H1 (cell line): ENCODE data around the gene PIGX. TPM values are rescaled to one million over a fixed set of nuclear protein-coding genes. Genes with fewer than 3 reads are reported as not detected.

Experiments used
- CTCF ChIA-PET: fragments of 300-600 bp; sonication (Branson Sonifier 250); formaldehyde crosslinking; loops from one replicate; lab custom pipeline; 2021; ENCODE audit not compliant: partially characterized antibody; lab: Charles Lee
- POLR2A ChIA-PET: fragments of 300-600 bp; sonication (Branson Sonifier 250); formaldehyde crosslinking; loops from one replicate; lab custom pipeline; 2021; ENCODE audit warnings: inconsistent platforms; ENCODE audit not compliant: partially characterized antibody; lab: Charles Lee
- DNase-seq, 2 experiments: peaks; one replicate each; pipeline versions ENCODE4 v3.0.0 to v3.0.0-alpha.2; 2010 to 2022; ENCODE audit warnings: low spot score in 2 of 2, low read depth in 1 of 2, mixed read lengths in 1 of 2
- FAIRE-seq: peaks from 2 replicates; lab custom pipeline; 2011; peaks lifted over from hg19 to GRCh38; lab: Jason Lieb, UNC
- H2AFZ ChIP-seq: 2 replicates; pipeline ENCODE4 v1.8.1; 2012; ENCODE audit warnings: low read length, inconsistent platforms
- H2AK5ac ChIP-seq: 2 replicates; pipeline ENCODE4 v1.6.1; 2013; ENCODE audit warnings: low read depth, low read length
- H2BK120ac ChIP-seq: replicated peaks from 2 replicates; pipeline ENCODE3; 2013; ENCODE audit warnings: low read depth, low read length, inconsistent platforms
- H2BK12ac ChIP-seq: 2 replicates; pipeline ENCODE4 v1.6.1; 2013; ENCODE audit warnings: low read depth, low read length
- H2BK15ac ChIP-seq: 2 replicates; pipeline ENCODE4 v1.6.1; 2013; ENCODE audit warnings: low read length
- H2BK20ac ChIP-seq: 2 replicates; pipeline ENCODE4 v1.6.1; 2013; ENCODE audit warnings: low read length
- H2BK5ac ChIP-seq: 2 replicates; pipeline ENCODE4 v1.6.1; 2013; ENCODE audit warnings: low read depth, low read length
- H3K14ac ChIP-seq: 2 replicates; pipeline ENCODE4 v1.6.1; 2013; ENCODE audit warnings: inconsistent platforms; ENCODE audit not compliant: insufficient read length
- H3K18ac ChIP-seq: 2 replicates; pipeline ENCODE4 v1.6.1; 2013; ENCODE audit warnings: low read length; ENCODE audit errors: extremely low read depth
- H3K23ac ChIP-seq: 2 replicates; pipeline ENCODE4 v1.6.1; 2013; ENCODE audit warnings: inconsistent platforms; ENCODE audit not compliant: insufficient read length
- H3K23me2 ChIP-seq: 2 replicates; pipeline ENCODE4 v1.6.1; 2013; ENCODE audit warnings: low read depth, low read length
- H3K27ac ChIP-seq: 2 replicates; pipeline ENCODE4 v1.6.1; 2011; ENCODE audit warnings: low read depth, low read length, inconsistent platforms
- H3K27me3 ChIP-seq, 4 experiments: replicated peaks in 1 of 4; 1 replicate in 1 of 4; 2 replicates in 3 of 4; pipeline versions ENCODE4 v1.6.1 to v1.8.1; 2011 to 2013; ENCODE audit warnings: low read length in 3 of 4, mild to moderate bottlenecking in 3 of 4, inconsistent platforms in 2 of 4, mixed read lengths in 2 of 4, moderate library complexity in 1 of 4; ENCODE audit not compliant: control insufficient read depth in 3 of 4, insufficient read depth in 3 of 4; ENCODE audit errors: extremely low read depth in 1 of 4
- H3K36me3 ChIP-seq, 4 experiments: 2 replicates each; pipeline versions ENCODE4 v1.6.1 to v1.8.1; 2011 to 2013; ENCODE audit warnings: mild to moderate bottlenecking in 4 of 4, low read length in 3 of 4, moderate library complexity in 2 of 4, control low read depth in 1 of 4, inconsistent platforms in 1 of 4; ENCODE audit not compliant: insufficient read depth in 4 of 4, control insufficient read depth in 2 of 4
- H3K4ac ChIP-seq: replicated peaks from 2 replicates; pipeline ENCODE3; 2013; ENCODE audit warnings: low read length, low read depth, mixed read lengths, inconsistent platforms; ENCODE audit not compliant: insufficient read length
- H3K4me1 ChIP-seq, 4 experiments: replicated peaks in 1 of 4; 1 replicate in 1 of 4; 2 replicates in 3 of 4; pipeline versions ENCODE4 v1.6.1 to v1.8.1; 2011 to 2013; ENCODE audit warnings: low read length in 3 of 4, inconsistent platforms in 2 of 4, mixed read lengths in 1 of 4; ENCODE audit not compliant: insufficient read depth in 4 of 4, control insufficient read depth in 3 of 4
- H3K4me2 ChIP-seq, 2 experiments: 2 replicates each; pipeline versions ENCODE4 v1.6.1 to v1.8.1; 2011 to 2013; ENCODE audit warnings: low read depth in 2 of 2, low read length in 2 of 2, control low read depth in 1 of 2, inconsistent platforms in 1 of 2, mild to moderate bottlenecking in 1 of 2; ENCODE audit not compliant: insufficient read depth in 1 of 2
- H3K4me3 ChIP-seq, 4 experiments: fragments of 200-600, 300-600 bp in 1 of 4; sonication (generic), shearing (Covaris generic), sonication (Bioruptor Twin) in 1 of 4; 2 replicates each; pipeline versions ENCODE4 v1.5.1 to v1.8.1; 2011 to 2016; ENCODE audit warnings: low read length in 4 of 4, low read depth in 3 of 4, control low read depth in 2 of 4, inconsistent platforms in 2 of 4, mild to moderate bottlenecking in 2 of 4, mixed read lengths in 1 of 4, moderate library complexity in 1 of 4; ENCODE audit not compliant: insufficient read depth in 2 of 4; ENCODE audit errors: extremely low read depth in 1 of 4
- H3K56ac ChIP-seq: replicated peaks from 2 replicates; pipeline ENCODE3; 2013; ENCODE audit warnings: low read depth, mild to moderate bottlenecking, mixed read lengths, low read length, inconsistent platforms; ENCODE audit not compliant: insufficient read length
- H3K79me1 ChIP-seq: 2 replicates; pipeline ENCODE4 v1.6.1; 2013; ENCODE audit warnings: low read depth, low read length, control low read depth
- H3K79me2 ChIP-seq, 2 experiments: 2 replicates each; pipeline versions ENCODE4 v1.6.1 to v1.8.1; 2012 to 2013; ENCODE audit warnings: low read length in 2 of 2, mild to moderate bottlenecking in 2 of 2, inconsistent platforms in 1 of 2; ENCODE audit not compliant: insufficient read depth in 2 of 2, control insufficient read depth in 1 of 2
- H3K9ac ChIP-seq, 4 experiments: replicated peaks in 1 of 4; 1 replicate in 1 of 4; 2 replicates in 3 of 4; pipeline versions ENCODE4 v1.6.1 to v1.8.1; 2011 to 2013; ENCODE audit warnings: low read depth in 3 of 4, low read length in 3 of 4, control low read depth in 2 of 4, mild to moderate bottlenecking in 2 of 4, moderate library complexity in 2 of 4, inconsistent platforms in 1 of 4; ENCODE audit errors: extremely low read depth in 1 of 4
- H3K9me3 ChIP-seq, 2 experiments: 2 replicates each; pipeline versions ENCODE4 v1.6.1 to v1.8.1; 2012 to 2013; ENCODE audit warnings: mild to moderate bottlenecking in 2 of 2, moderate library complexity in 2 of 2, control low read depth in 1 of 2, inconsistent platforms in 1 of 2, low read depth in 1 of 2, low read length in 1 of 2, mixed read lengths in 1 of 2; ENCODE audit not compliant: insufficient read depth in 2 of 2
- H4K20me1 ChIP-seq, 2 experiments: replicated peaks in 1 of 2; 2 replicates each; pipeline versions ENCODE3 to v1.8.1; 2011 to 2013; ENCODE audit warnings: inconsistent platforms in 2 of 2, low read length in 2 of 2, mild to moderate bottlenecking in 1 of 2; ENCODE audit not compliant: insufficient read depth in 2 of 2, control insufficient read depth in 1 of 2
- H4K5ac ChIP-seq: 2 replicates; pipeline ENCODE4 v1.6.1; 2013; ENCODE audit warnings: low read length, low read depth, mixed read lengths, inconsistent platforms; ENCODE audit not compliant: insufficient read length
- H4K8ac ChIP-seq: 2 replicates; pipeline ENCODE4 v1.8.0; 2013; ENCODE audit warnings: mild to moderate bottlenecking, moderate library complexity, low read length, inconsistent platforms; ENCODE audit not compliant: insufficient read depth; ENCODE audit errors: extremely low read depth
- H4K91ac ChIP-seq: replicated peaks from 2 replicates; pipeline ENCODE3; 2013; ENCODE audit warnings: low read length, mixed read lengths, inconsistent platforms; ENCODE audit not compliant: insufficient read length
- CREB1 ChIP-seq: IDR thresholded peaks from 2 replicates; pipeline ENCODE4 v1.6.1; 2012; ENCODE audit warnings: inconsistent platforms
- NRF1 ChIP-seq: IDR thresholded peaks from 2 replicates; pipeline ENCODE4 v1.6.1; 2011; ENCODE audit warnings: mild to moderate bottlenecking, low read depth, low read length, improper control_type of control experiment
- TAF1 ChIP-seq: IDR thresholded peaks from 2 replicates; pipeline ENCODE4 v1.6.1; 2011; ENCODE audit warnings: mild to moderate bottlenecking, low read depth, low read length
- WGBS, 2 experiments: shearing (Covaris generic) in 1 of 2; methylation state at CpG; one replicate each; pipeline versions ENCODE4 v1.1.6 to v1.1.7; 2013 to 2015; ENCODE audit warnings: low lambda C conversion rate in 2 of 2, mixed read lengths in 2 of 2, inconsistent platforms in 1 of 2, low coverage in 1 of 2, missing lambda C conversion rate in 1 of 2; ENCODE audit not compliant: insufficient replicate concordance in 2 of 2, insufficient coverage in 1 of 2, insufficient read length in 1 of 2; ENCODE audit errors: extremely low coverage in 1 of 2, missing lambda C conversion rate in 1 of 2; 5-methylcytosine and 5-hydroxymethylcytosine counted together
- polyA plus RNA-seq, 7 experiments: library from polyadenylated mRNA; depleted of rRNA in 3 of 7; stranded (reverse) in 5 of 7; unstranded in 2 of 7; fragments of >200 nt in 5 of 7; fragments of 200-250 nt in 2 of 7; gene quantifications; 1 replicate in 5 of 7; 2 replicates in 1 of 7; 4 replicates in 1 of 7; pipeline versions ENCODE4 v1.2.1 to v1.2.3, GENCODE V29; 2011 to 2013; ENCODE audit warnings: missing spikeins in 2 of 7, mixed read lengths in 2 of 7
- total RNA-seq: library from RNA; stranded (reverse); fragmentation: NEBNext Ultra II Directional; extraction: Animal tissue kit (Norgen Biotek cat#: 25700); gene quantifications from 2 replicates; pipeline ENCODE4 v1.2.1, GENCODE V29; 2021

The PIGX gene
- total and polyA plus RNA-seq, 2 of the 8 experiments (the other 6 are each of a cell fraction or from before 2014, with no cell fraction given), result 7.0 to 14.9 TPM

GRCh38 chr3:196706731-196707130 lies 5.4 kb upstream of the PIGX start:
- Histone ChIP-seq H3K14ac (no peak overlapping the region), H3K23me2 (peaks cover 2% of the 10 kb centered on the region), H3K27ac (no peak overlapping the region), H3K4me2 (no peak overlapping the region), H3K9ac (no peak overlapping the region), H4K8ac (no peak overlapping the region), H3K27me3 (no peaks in the 10 kb centered on the region; a peak in 2 of 7 replicates), H4K91ac (no peak overlapping the region), H3K4me3 (no peak overlapping the region), H3K4me1 (peaks cover 0 to 2% (median 2%) of the 10 kb centered on the region in 4 experiments; a peak in 4 of 7 replicates), H2BK120ac (no peak overlapping the region), H2BK5ac (no peak overlapping the region), H3K4ac (no peak overlapping the region), H3K36me3 (no peaks in the 10 kb centered on the region), H2BK12ac (no peak overlapping the region), H3K79me2 (no peaks in the 10 kb centered on the region), H2BK20ac (no peak overlapping the region), H2BK15ac (no peak overlapping the region), H4K5ac (no peak overlapping the region), H2AFZ (no peak overlapping the region), H3K56ac (no peak overlapping the region), H3K23ac (no peak overlapping the region), H3K9me3 (no peaks in the 10 kb centered on the region), H2AK5ac (no peak overlapping the region), H4K20me1 (no peaks in the 10 kb centered on the region), H3K18ac (no peak overlapping the region), H3K79me1 (no peaks in the 10 kb centered on the region)
- DNase-seq, result no peak
- no peak for TF ChIP-seq TAF1
- no peak for TF ChIP-seq CREB1
- no peak for TF ChIP-seq NRF1
- CTCF ChIA-PET, result interaction anchor here (1.1 to 2.0 kb wide), 5 partner anchors 12 to 184 kb away, joined by 3 to 9 read pairs (median 4); no protein-coding TSS in a partner anchor
- POLR2A ChIA-PET, result no interaction called here
- FAIRE-seq, result no peak
- 92% methylated on average over 4 of the region's 4 CpGs; no CpG with 5 or more reads in 1 of the 2 experiments for WGBS, 2 experiments
